Kidney (tissue), 14 donors: ENCODE data around the gene MACROD2. TPM values are rescaled to one million over a fixed set of nuclear protein-coding genes. Genes with fewer than 3 reads are reported as not detected.
A peak's percentile ranks its signal among the peaks of the same experiment; 100 is the strongest.

Source experiments
- DNase-seq, 5 donors: peaks; one replicate each; pipeline ENCODE4 v3.0.0-alpha.2; 2013 to 2020
- FAIRE-seq: peaks from 2 replicates; lab custom pipeline; 2012; peaks lifted over from hg19 to GRCh38; lab: Jason Lieb, UNC
- H3K27ac ChIP-seq, 2 donors: one replicate each; pipeline ENCODE4 v1.7.0; 2013; ENCODE audit warnings: low read depth in 2 of 2, low read length in 2 of 2, inconsistent platforms in 1 of 2
- H3K27me3 ChIP-seq: one replicate; pipeline ENCODE4 v1.7.1; 2013; ENCODE audit warnings: low read length, inconsistent platforms; ENCODE audit not compliant: control insufficient read depth, insufficient read depth
- H3K36me3 ChIP-seq, 3 donors: one replicate each; pipeline versions ENCODE4 v1.7.0 to v1.7.1; 2013; ENCODE audit warnings: low read length in 3 of 3, control low read depth in 1 of 3, inconsistent platforms in 1 of 3; ENCODE audit not compliant: insufficient read depth in 3 of 3, control insufficient read depth in 2 of 3
- H3K4me1 ChIP-seq, 3 donors: one replicate each; pipeline versions ENCODE4 v1.7.0 to v1.7.1; 2013; ENCODE audit warnings: low read length in 3 of 3, inconsistent platforms in 1 of 3, low read depth in 1 of 3; ENCODE audit not compliant: control insufficient read depth in 2 of 3, insufficient read depth in 2 of 3
- H3K4me3 ChIP-seq, 3 donors: one replicate each; pipeline versions ENCODE4 v1.7.0 to v1.8.1; 2013; ENCODE audit warnings: low read length in 3 of 3, control low read depth in 1 of 3, inconsistent platforms in 1 of 3
- H3K9ac ChIP-seq, 3 donors: one replicate each; pipeline versions ENCODE4 v1.7.0 to v1.7.1; 2013; ENCODE audit warnings: low read length in 3 of 3, control low read depth in 1 of 3, inconsistent platforms in 1 of 3
- H3K9me3 ChIP-seq, 3 donors: one replicate each; pipeline versions ENCODE4 v1.7.0 to v1.7.1; 2013; ENCODE audit warnings: low read length in 3 of 3, control low read depth in 1 of 3, inconsistent platforms in 1 of 3; ENCODE audit not compliant: control insufficient read depth in 2 of 3, insufficient read depth in 1 of 3
- CTCF ChIP-seq: IDR thresholded peaks from 3 replicates; pipeline ENCODE4 v1.5.1; 2012; ENCODE audit warnings: mild to moderate bottlenecking, moderate library complexity, borderline replicate concordance; ENCODE audit not compliant: insufficient read depth; ENCODE audit errors: extremely low read depth
- intact Hi-C: fragments of 100-400 bp; cut with DNase I; formaldehyde crosslinking; loops from one replicate; pipeline ENCODE4 v1.11.1; 2022
- polyA plus RNA-seq: library from polyadenylated mRNA; stranded (reverse); fragments of 350-450 nt; fragmentation: Illumina TruSeq; extraction: RNeasy Lipid Tissue Mini Kit (QIAGEN cat#74804); gene quantifications from one replicate; pipeline ENCODE4 v1.2.3, GENCODE V29; 2014; ENCODE audit warnings: low read depth, low replicate concordance; ENCODE audit not compliant: insufficient read depth
- total RNA-seq: library from RNA; stranded (reverse); fragmentation: NEBNext Ultra II Directional; extraction: Animal tissue kit (Norgen Biotek cat#: 25700); gene quantifications from one replicate; pipeline ENCODE4 v1.2.1, GENCODE V29; 2021
- donor health status: control.
- donor health status: control.
- donor health status: control.
- donor health status: control.
- donor health status: control.
- donor health status: DM: yes; HTN: yes; CAD: no.
- donor health status: Normal renal cell carcinoma (clear cell type).

Gene MACROD2
- total and polyA plus RNA-seq, 2 donors from 2014 or later: 3.0 to 10.0 TPM

GRCh38 chr20:15675813-15676484, 1680.6 kb downstream of the MACROD2 start:
- intact Hi-C loops: no loop called here
- Histone ChIP-seq H3K36me3 (no peaks in the 10 kb centered on the region), H3K9ac (no peak overlapping the region), H3K9me3 (no peaks in the 10 kb centered on the region), H3K4me1 (peaks cover 10 to 26% (median 11%) of the 10 kb centered on the region in 3 donors), H3K27ac (peak overlapping the region in 1 of 2 donors; percentile 29), H3K4me3 (no peak overlapping the region), H3K27me3 (no peaks in the 10 kb centered on the region)
- TF ChIP-seq CTCF: no peak
- peak in 1 of 5 donors; percentile 15 for DNase-seq
- FAIRE-seq: no peak

DNA sequence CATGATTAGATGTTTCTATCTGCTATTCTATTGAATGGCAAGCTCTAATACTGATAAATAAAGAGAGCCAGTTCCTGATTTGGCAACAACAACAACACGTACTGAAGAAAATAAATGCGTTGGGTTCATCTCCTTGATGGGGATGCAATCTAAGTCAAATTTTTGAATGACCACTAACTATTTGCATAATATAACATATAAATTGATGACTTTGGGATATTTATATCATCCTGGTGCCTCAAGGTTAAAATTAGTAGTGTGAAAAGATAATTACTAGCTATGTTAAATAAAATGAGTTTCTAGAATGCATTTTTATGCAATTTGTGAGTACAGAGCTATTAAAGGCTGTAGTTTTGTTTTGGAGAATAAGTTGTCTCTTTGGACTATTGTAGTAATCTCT, 1681.5 kb downstream of the MACROD2 start:
- DNase-seq (no peak), FAIRE-seq (no peak)
- no peaks in the 10 kb centered on the region for H3K9me3 ChIP-seq

DNA sequence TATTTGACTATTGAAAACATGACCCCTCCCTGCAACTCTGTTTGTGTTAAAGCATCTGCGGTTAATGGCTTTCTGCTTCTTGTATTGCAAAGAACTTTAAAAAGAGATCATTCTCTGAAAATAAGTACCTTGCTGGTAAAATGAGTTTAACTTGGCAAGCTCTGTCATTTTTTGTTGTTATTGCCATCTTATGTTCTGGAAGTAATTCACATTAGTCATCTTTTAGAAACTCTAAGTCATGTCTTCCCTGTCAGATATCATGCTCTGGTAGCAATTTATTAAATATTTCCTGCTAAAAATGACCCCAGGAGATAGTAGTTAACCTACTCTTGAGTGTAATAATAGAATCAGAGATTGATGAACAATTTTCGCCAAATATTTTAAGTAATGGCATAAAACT, 1687.4 kb downstream of the MACROD2 start:
- FAIRE-seq (no peak), DNase-seq (no peak)
- intact Hi-C loops: no loop called here
- no peak for TF ChIP-seq CTCF
- H3K36me3 ChIP-seq: no peaks in the 10 kb centered on the region
- no peak overlapping the region for H3K4me3 ChIP-seq
- H3K9ac ChIP-seq: no peak overlapping the region
- no peaks in the 10 kb centered on the region for H3K27me3 ChIP-seq
- H3K9me3 ChIP-seq: no peaks in the 10 kb centered on the region
- H3K4me1 ChIP-seq: no peaks in the 10 kb centered on the region
- no peak overlapping the region for H3K27ac ChIP-seq

More for the DNA sequence above, 1681.5 kb downstream of the MACROD2 start:
- intact Hi-C loops: no loop called here
- H3K4me1 ChIP-seq: peaks cover 10 to 26% (median 11%) of the 10 kb centered on the region in 3 donors
- no peak overlapping the region for H3K27ac ChIP-seq
- no peak for TF ChIP-seq CTCF
- no peaks in the 10 kb centered on the region for H3K27me3 ChIP-seq
- H3K4me3 ChIP-seq: no peak overlapping the region
- H3K9ac ChIP-seq: no peak overlapping the region
- H3K36me3 ChIP-seq: no peaks in the 10 kb centered on the region

GRCh38 chr20:15692570-15692969, 1697.3 kb downstream of the MACROD2 start:
- no peaks in the 10 kb centered on the region for H3K4me1 ChIP-seq
- no peaks in the 10 kb centered on the region for H3K36me3 ChIP-seq
- FAIRE-seq: no peak
- no peak overlapping the region for H3K27ac ChIP-seq
- H3K9ac ChIP-seq: no peak overlapping the region
- H3K9me3 ChIP-seq: no peaks in the 10 kb centered on the region
- intact Hi-C loops: no loop called here
- no peaks in the 10 kb centered on the region for H3K27me3 ChIP-seq
- no peak for TF ChIP-seq CTCF
- no peak for DNase-seq
- H3K4me3 ChIP-seq: no peak overlapping the region
